Sigmoid colon (tissue), 7 donors: Measurements from ENCODE around the gene JMJD1C. TPM values are rescaled to one million over a fixed set of nuclear protein-coding genes. Genes with fewer than 3 reads are reported as not detected.

Experiments
- DNase-seq: peaks from one replicate; pipeline ENCODE4 v3.0.0-alpha.2; 2019
- H3K27ac ChIP-seq, 4 donors: fragments of 200-600 bp; sonication (generic); one replicate each; pipeline ENCODE4 v1.5.1; 2016 to 2019; ENCODE audit warnings: mild to moderate bottlenecking in 1 of 4
- H3K27me3 ChIP-seq, 3 donors: fragments of 200-600 bp; sonication (generic); one replicate each; pipeline ENCODE4 v1.5.1; 2019; ENCODE audit warnings: mild to moderate bottlenecking in 1 of 3
- H3K36me3 ChIP-seq, 4 donors: fragments of 200-600 bp; sonication (generic); one replicate each; pipeline ENCODE4 v1.5.1; 2016 to 2019
- H3K4me1 ChIP-seq, 4 donors: fragments of 200-600 bp; sonication (generic); one replicate each; pipeline ENCODE4 v1.5.1; 2017 to 2019
- H3K4me3 ChIP-seq, 4 donors: fragments of 200-600 bp; sonication (generic); one replicate each; pipeline ENCODE4 v1.5.1; 2017 to 2019; ENCODE audit warnings: mild to moderate bottlenecking in 2 of 4, moderate library complexity in 1 of 4
- H3K9me3 ChIP-seq, 4 donors: fragments of 200-600 bp in 3 of 4; sonication (generic) in 3 of 4; one replicate each; pipeline versions ENCODE4 v1.5.1 to v1.6.1; 2013 to 2019
- EP300 ChIP-seq, 4 donors: sonication (generic); formaldehyde crosslinking; IDR thresholded peaks; one replicate each; pipeline ENCODE4 v1.6.1; 2017; ENCODE audit warnings: antibody characterized with exemption in 4 of 4
- POLR2A ChIP-seq, 2 donors: fragments of 450-650 bp; IDR thresholded peaks; one replicate each; pipeline ENCODE4 v1.6.1; 2016; ENCODE audit warnings: antibody characterized with exemption in 2 of 2, mild to moderate bottlenecking in 2 of 2, moderate library complexity in 2 of 2
- POLR2AphosphoS5 ChIP-seq, 4 donors: sonication (generic); formaldehyde crosslinking; IDR thresholded peaks; one replicate each; pipeline ENCODE4 v1.6.1; 2017; ENCODE audit warnings: antibody characterized with exemption in 4 of 4
- WGBS, 2 donors: extraction: QIAGEN DNeasy Blood & Tissue Kit; methylation state at CpG; one replicate each; pipeline ENCODE4 v1.1.7; 2013; 5-methylcytosine and 5-hydroxymethylcytosine counted together
- intact Hi-C: fragments of 100-400 bp; cut with DNase I; formaldehyde crosslinking; loops from one replicate; pipeline ENCODE4 v1.15.1; 2023
- polyA plus RNA-seq, 3 donors: library from polyadenylated mRNA; stranded (reverse); fragments of 200-250 nt; gene quantifications; one replicate each; pipeline ENCODE4 v1.2.3, GENCODE V29; 2013
- total RNA-seq, 4 donors: library from RNA; depleted of rRNA; stranded (reverse); fragments of >200 nt; gene quantifications; one replicate each; pipeline ENCODE4 v1.1.0, GENCODE V29; 2016
- TF ChIP-seq, protein P1 (sequence below), 4 experiments: fragments of 450-650 bp in 3 of 4; fragments of 200-600 bp in 1 of 4; IDR thresholded peaks; one replicate each; pipeline ENCODE4 v1.5.1; 2016 to 2019; ENCODE audit warnings: antibody characterized with exemption in 4 of 4, mild to moderate bottlenecking in 3 of 4, moderate library complexity in 2 of 4
- donor health status: healthy with polysubstance abuse.
- donor health status: Bipolar disorder and iron deficiency.
- donor health status: healthy.

JMJD1C gene
- total and polyA plus RNA-seq, 7 donors = 13.2 to 134 (median 94.2) TPM

- Histone ChIP-seq H3K27me3 (no peaks in the 10 kb centered on the region), H3K27ac (peak within 1 kb of the TSS; percentile 90 to 92 (median 91)), H3K4me3 (peak within 1 kb of the TSS; percentile 82 to 93 (median 86)), H3K9me3 (no peaks in the 10 kb centered on the region), H3K4me1 (peaks cover 0 to 33% (median 27%) of the 10 kb centered on the region in 4 donors), H3K36me3 (no peaks in the 10 kb centered on the region)
- 0 to 1% methylated on average over 55 of the region's 55 CpGs for WGBS, 2 donors
- DNase-seq = peak; percentile 99
- intact Hi-C loops = loop anchor here (2.0 to 5.0 kb wide), 2 partner anchors 16 to 331 kb away; partner anchors contain the start of gene ADO
- TF ChIP-seq POLR2AphosphoS5 (IDR thresholded peaks at IDR 0.05) = peak; percentile 85 to 97 (median 97)
- TF ChIP-seq EP300 (IDR thresholded peaks at IDR 0.05) = no peak
- peak; percentile 92 to 93 for TF ChIP-seq POLR2A (IDR thresholded peaks at IDR 0.05)
- TF ChIP-seq, protein P1, sequence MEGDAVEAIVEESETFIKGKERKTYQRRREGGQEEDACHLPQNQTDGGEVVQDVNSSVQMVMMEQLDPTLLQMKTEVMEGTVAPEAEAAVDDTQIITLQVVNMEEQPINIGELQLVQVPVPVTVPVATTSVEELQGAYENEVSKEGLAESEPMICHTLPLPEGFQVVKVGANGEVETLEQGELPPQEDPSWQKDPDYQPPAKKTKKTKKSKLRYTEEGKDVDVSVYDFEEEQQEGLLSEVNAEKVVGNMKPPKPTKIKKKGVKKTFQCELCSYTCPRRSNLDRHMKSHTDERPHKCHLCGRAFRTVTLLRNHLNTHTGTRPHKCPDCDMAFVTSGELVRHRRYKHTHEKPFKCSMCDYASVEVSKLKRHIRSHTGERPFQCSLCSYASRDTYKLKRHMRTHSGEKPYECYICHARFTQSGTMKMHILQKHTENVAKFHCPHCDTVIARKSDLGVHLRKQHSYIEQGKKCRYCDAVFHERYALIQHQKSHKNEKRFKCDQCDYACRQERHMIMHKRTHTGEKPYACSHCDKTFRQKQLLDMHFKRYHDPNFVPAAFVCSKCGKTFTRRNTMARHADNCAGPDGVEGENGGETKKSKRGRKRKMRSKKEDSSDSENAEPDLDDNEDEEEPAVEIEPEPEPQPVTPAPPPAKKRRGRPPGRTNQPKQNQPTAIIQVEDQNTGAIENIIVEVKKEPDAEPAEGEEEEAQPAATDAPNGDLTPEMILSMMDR (IDR thresholded peaks at IDR 0.05) = peak in 1 of 4 experiments; percentile 19
Observed at GRCh38 chr10:63133056-63133820, 332.5 kb downstream of the JMJD1C start, which contains the start of gene NRBF2. TSS of gene NRBF2 (plus strand) at chr10:63133328. CDS start at chr10:63133471, 143 bp downstream.

- Histone ChIP-seq H3K36me3 (no peaks in the 10 kb centered on the region), H3K27me3 (no peaks in the 10 kb centered on the region), H3K4me3 (peak overlapping the region; percentile 82 to 93 (median 86)), H3K4me1 (peaks cover 0 to 33% (median 27%) of the 10 kb centered on the region in 4 donors), H3K9me3 (no peaks in the 10 kb centered on the region), H3K27ac (peak overlapping the region; percentile 90 to 92 (median 91))
- no peak for DNase-seq
- TF ChIP-seq, protein P1 (IDR thresholded peaks at IDR 0.05) = no peak
- no peak for TF ChIP-seq POLR2AphosphoS5 (IDR thresholded peaks at IDR 0.05)
- no peak for TF ChIP-seq POLR2A (IDR thresholded peaks at IDR 0.05)
- TF ChIP-seq EP300 (IDR thresholded peaks at IDR 0.05) = no peak
- 60 to 75% methylated on average over 6 of the region's 6 CpGs for WGBS, 2 donors
- intact Hi-C loops = loop anchor here (2.0 to 5.0 kb wide), 2 partner anchors 16 to 330 kb away; partner anchors contain the start of gene ADO
Observed at GRCh38 chr10:63132651-63133055, 333.1 kb downstream of the JMJD1C start.

DNA sequence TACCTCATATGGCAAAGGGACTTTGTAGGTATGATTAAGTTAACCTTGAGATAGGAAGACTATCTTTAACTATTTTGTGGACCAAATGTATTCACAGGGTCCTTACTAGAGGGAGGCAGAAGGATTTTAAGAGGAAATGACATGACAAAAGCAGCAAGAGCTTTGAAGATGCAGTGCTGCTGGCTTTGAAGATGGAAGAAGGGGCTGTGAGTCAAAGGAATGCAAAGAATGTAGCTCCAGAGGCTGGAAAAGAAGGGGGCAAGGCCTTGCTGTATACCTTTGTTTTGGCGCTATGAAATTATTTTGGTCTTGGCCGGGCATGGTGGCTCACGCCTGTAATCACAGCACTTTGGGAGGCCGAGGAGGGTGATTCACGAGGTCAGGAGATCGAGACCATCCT, 335.9 kb downstream of the JMJD1C start:
- peaks cover 0 to 13% (median 10%) of the 10 kb centered on the region in 4 donors for H3K4me1 ChIP-seq
- H3K9me3 ChIP-seq = no peaks in the 10 kb centered on the region
- H3K27me3 ChIP-seq = no peaks in the 10 kb centered on the region
- no peak overlapping the region for H3K4me3 ChIP-seq
- H3K27ac ChIP-seq = no peak overlapping the region
- no peaks in the 10 kb centered on the region for H3K36me3 ChIP-seq
- DNase-seq = no peak
- 93 to 94% methylated on average over 6 of the region's 6 CpGs for WGBS, 2 donors
- intact Hi-C loops = loop anchor here (5.0 kb wide), 1 partner anchor 328 kb away; the partner anchor contains the start of gene ADO
- TF ChIP-seq EP300 (IDR thresholded peaks at IDR 0.05) = no peak
- no peak for TF ChIP-seq POLR2AphosphoS5 (IDR thresholded peaks at IDR 0.05)
- no peak for TF ChIP-seq POLR2A (IDR thresholded peaks at IDR 0.05)
- TF ChIP-seq, protein P1 (IDR thresholded peaks at IDR 0.05) = no peak

DNA sequence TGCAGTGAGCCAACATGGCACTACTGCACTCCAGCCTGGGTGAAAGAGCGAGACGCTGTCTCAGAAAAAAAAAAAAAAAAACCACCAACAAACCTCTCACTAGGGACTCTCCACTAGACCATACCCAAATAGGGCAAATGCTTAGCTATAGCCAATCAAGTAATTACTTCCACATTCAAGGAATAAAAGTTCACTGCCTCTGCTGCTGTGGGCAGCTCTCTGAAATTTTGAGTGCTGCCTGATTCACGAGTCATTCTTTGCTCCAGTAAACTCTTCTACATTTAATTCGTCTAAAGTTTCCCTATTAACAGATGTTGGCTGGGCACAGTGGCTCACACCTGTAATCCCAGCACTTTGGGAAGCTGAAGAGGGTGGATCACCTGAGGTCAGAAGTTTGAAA, 337.3 kb downstream of the JMJD1C start:
- Histone ChIP-seq H3K27ac (no peak overlapping the region), H3K4me1 (no peaks in the 10 kb centered on the region), H3K9me3 (no peaks in the 10 kb centered on the region), H3K4me3 (no peak overlapping the region), H3K27me3 (no peaks in the 10 kb centered on the region), H3K36me3 (no peaks in the 10 kb centered on the region)
- DNase-seq = no peak
- WGBS, 2 donors = 72 to 75% methylated on average over 4 of the region's 4 CpGs
- intact Hi-C loops = no loop called here
- TF ChIP-seq POLR2A (IDR thresholded peaks at IDR 0.05) = no peak
- no peak for TF ChIP-seq POLR2AphosphoS5 (IDR thresholded peaks at IDR 0.05)
- TF ChIP-seq, protein P1 (IDR thresholded peaks at IDR 0.05) = no peak
- no peak for TF ChIP-seq EP300 (IDR thresholded peaks at IDR 0.05)
